Measurements from ENCODE around the gene XRCC5. TPM values are rescaled to one million over a fixed set of nuclear protein-coding genes. Genes with fewer than 3 reads are reported as not detected.

XRCC5 gene
- total RNA-seq, 4 donors from 2014 or later, result 61.2 to 320 (median 168) TPM

DNA sequence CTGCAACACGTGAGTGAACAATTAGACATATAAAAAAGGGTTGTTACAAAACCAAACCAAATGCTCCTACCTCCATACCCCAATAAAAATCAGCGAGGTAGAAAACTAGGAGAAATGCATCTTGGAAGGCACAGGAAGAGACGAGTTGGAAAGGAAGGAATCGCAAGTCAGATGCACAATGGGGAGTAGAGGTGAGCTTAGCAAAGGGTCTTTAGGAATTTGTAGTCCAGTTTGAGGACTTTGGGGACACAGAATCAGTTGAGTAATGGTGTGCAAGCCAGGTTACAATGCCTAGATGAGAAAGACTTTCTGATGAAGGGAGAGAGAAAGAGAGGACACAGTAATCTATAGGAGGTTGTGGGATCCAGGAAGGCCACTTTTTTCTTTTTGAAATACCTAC lies 35.7 kb downstream of the XRCC5 start:
- H3K36me3 ChIP-seq, result no peaks in the 10 kb centered on the region
- no peaks in the 10 kb centered on the region for H3K4me1 ChIP-seq
- no peaks in the 10 kb centered on the region for H3K27me3 ChIP-seq
- no peak overlapping the region for H3K4me3 ChIP-seq
- no peaks in the 10 kb centered on the region for H3K9me3 ChIP-seq
- H3K27ac ChIP-seq, result no peak overlapping the region
- TF ChIP-seq, protein P1, sequence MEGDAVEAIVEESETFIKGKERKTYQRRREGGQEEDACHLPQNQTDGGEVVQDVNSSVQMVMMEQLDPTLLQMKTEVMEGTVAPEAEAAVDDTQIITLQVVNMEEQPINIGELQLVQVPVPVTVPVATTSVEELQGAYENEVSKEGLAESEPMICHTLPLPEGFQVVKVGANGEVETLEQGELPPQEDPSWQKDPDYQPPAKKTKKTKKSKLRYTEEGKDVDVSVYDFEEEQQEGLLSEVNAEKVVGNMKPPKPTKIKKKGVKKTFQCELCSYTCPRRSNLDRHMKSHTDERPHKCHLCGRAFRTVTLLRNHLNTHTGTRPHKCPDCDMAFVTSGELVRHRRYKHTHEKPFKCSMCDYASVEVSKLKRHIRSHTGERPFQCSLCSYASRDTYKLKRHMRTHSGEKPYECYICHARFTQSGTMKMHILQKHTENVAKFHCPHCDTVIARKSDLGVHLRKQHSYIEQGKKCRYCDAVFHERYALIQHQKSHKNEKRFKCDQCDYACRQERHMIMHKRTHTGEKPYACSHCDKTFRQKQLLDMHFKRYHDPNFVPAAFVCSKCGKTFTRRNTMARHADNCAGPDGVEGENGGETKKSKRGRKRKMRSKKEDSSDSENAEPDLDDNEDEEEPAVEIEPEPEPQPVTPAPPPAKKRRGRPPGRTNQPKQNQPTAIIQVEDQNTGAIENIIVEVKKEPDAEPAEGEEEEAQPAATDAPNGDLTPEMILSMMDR (IDR thresholded peaks at IDR 0.05), result no peak
- no peak for TF ChIP-seq POLR2A (IDR thresholded peaks at IDR 0.05)
- DNase-seq, result no peak
- intact Hi-C loops (cut with DNase I; ENCODE audit: low total_unique reads), result no loop called here

DNA sequence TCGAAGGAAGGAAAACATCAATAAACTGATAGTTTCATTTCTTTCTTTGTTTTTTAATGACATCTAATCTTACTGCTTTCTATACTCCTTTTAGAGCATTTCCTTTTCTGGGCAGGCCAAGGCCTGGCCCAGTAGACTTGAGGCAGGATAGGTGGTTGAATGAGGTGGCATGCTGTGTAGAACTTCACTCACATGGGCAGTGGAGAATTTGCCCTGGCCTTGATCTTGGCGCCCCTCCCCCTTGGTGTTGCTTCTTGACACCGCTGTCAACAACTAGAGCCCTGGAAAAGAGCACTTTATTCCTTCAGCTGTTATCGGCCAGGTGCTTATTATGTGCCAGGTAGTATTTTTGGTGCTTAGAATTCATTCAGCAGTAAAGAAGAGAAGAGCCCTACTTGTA lies 37.4 kb downstream of the XRCC5 start:
- Histone ChIP-seq H3K27ac (no peak overlapping the region), H3K4me1 (no peaks in the 10 kb centered on the region), H3K36me3 (no peaks in the 10 kb centered on the region), H3K4me3 (no peak overlapping the region), H3K9me3 (no peaks in the 10 kb centered on the region), H3K27me3 (no peaks in the 10 kb centered on the region)
- TF ChIP-seq, protein P1 (IDR thresholded peaks at IDR 0.05), result no peak
- TF ChIP-seq POLR2A (IDR thresholded peaks at IDR 0.05), result no peak
- intact Hi-C loops (cut with DNase I; ENCODE audit: low total_unique reads), result no loop called here
- DNase-seq, result no peak

DNA sequence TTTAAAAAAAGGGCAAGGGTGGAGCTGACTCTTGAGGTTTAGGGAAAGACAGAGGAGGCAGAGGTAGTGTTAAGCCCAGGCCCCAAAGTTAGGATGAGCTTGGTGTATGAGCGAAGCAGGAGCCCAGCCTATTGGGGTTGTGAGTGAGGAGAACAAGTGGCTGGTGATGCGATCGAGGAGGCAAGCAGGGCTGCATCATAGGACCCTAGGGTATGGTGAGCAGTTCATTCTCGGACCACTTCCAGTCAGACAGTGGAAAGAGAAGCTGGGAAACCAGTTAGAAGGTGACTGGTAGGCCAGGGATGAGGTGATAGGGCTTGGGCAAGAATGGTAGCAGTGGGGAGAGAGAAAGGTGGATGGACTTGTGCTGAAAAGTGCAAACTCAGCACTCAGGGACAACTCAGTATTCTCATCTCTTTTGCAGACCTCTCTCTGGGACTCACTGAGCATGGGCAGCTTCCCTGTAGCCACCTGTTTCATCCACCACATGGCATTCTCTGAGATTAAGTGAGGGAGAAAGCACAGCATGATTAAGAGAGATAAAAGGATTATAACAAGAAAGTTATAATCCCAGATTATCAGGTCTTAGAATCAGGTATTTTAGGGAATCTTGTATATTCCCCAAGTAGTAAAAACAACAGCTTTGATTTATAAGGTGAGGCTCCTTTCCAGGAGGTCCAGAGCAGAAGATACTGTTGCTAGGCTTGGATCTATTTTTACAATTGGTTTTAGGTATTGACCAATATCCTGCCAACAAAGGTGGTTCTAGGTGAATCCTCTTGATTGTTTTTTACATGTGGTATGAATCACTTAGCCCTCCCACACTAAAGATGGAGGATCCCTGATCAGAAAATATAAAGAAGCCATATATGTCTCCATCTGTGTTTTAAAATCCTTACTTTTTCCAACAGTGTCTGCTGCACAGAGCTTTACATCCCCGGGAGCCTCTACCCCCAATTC lies 38.3 kb downstream of the XRCC5 start:
- H3K27ac ChIP-seq, result no peak overlapping the region
- H3K9me3 ChIP-seq, result no peaks in the 10 kb centered on the region
- H3K4me1 ChIP-seq, result no peaks in the 10 kb centered on the region
- no peak overlapping the region for H3K4me3 ChIP-seq
- no peaks in the 10 kb centered on the region for H3K36me3 ChIP-seq
- intact Hi-C loops (cut with DNase I; ENCODE audit: low total_unique reads), result no loop called here
- DNase-seq, result no peak
- H3K27me3 ChIP-seq, result no peaks in the 10 kb centered on the region
- TF ChIP-seq POLR2A (IDR thresholded peaks at IDR 0.05), result no peak
- TF ChIP-seq, protein P1 (IDR thresholded peaks at IDR 0.05), result no peak

DNA sequence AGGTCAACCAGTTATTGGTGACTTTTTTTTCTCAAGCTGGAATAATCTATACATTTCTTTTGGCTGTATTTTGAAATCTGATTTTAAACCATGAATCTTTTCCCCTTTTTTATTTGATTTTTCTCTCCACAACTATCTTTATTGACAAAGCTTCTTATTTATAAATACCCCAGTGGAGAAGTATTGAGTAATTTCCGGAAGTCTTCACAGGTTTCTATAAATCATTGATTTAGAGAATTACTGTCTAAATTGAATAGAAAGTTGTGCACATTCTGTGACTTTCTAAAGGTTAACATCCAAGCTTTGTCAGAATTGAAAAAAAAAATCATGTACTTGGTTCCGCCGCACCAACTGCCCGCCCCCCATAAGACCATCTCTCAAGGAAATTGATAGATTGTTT lies 39.8 kb downstream of the XRCC5 start:
- intact Hi-C loops (cut with DNase I; ENCODE audit: low total_unique reads), result no loop called here
- no peaks in the 10 kb centered on the region for H3K27me3 ChIP-seq
- H3K27ac ChIP-seq, result no peak overlapping the region
- DNase-seq, result no peak
- TF ChIP-seq, protein P1 (IDR thresholded peaks at IDR 0.05), result no peak
- no peak for TF ChIP-seq POLR2A (IDR thresholded peaks at IDR 0.05)
- H3K9me3 ChIP-seq, result no peaks in the 10 kb centered on the region
- H3K4me1 ChIP-seq, result no peaks in the 10 kb centered on the region
- no peak overlapping the region for H3K4me3 ChIP-seq
- no peaks in the 10 kb centered on the region for H3K36me3 ChIP-seq

DNA sequence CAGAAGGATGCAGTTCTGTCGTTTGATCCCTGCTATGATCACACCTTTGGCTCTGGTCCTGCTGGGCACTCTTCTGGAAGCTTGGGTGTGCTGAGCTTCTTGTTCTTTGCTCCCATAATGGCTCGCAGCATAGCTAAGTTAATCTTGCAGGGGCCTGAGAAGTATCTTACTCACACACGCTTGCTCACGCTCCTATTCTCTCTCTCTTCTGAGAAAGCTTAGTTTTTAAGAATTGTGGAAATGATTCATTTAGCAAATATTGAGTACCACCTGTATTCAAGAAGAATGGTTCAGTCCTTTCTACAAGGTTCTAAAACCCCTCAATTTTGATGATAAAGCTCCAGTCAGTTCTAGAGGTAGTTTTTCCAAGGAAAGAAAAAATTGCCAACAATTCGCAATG lies 40.6 kb downstream of the XRCC5 start:
- Histone ChIP-seq H3K36me3 (no peaks in the 10 kb centered on the region), H3K27ac (no peak overlapping the region), H3K4me1 (no peaks in the 10 kb centered on the region), H3K9me3 (no peaks in the 10 kb centered on the region), H3K27me3 (no peaks in the 10 kb centered on the region), H3K4me3 (no peak overlapping the region)
- intact Hi-C loops (cut with DNase I; ENCODE audit: low total_unique reads), result no loop called here
- TF ChIP-seq, protein P1 (IDR thresholded peaks at IDR 0.05), result no peak
- TF ChIP-seq POLR2A (IDR thresholded peaks at IDR 0.05), result no peak
- DNase-seq, result no peak
